Stimulated activated CD4-positive, alpha-beta T cell treated with anti-CD3 and anti-CD28 coated beads, Interleukin-4, amount 100 ng/mL, for 48 hours (primary cell): ENCODE data around the gene RGS6.

Experiments used
- DNase-seq, 2 donors: peaks; one replicate each; pipeline ENCODE4 v3.0.0-alpha.2; 2020; ENCODE audit warnings: low read depth in 2 of 2

RGS6 gene

GRCh38 chr14:72075649-72076334 is 143.6 kb downstream of the RGS6 start:
- DNase-seq, result no peak

GRCh38 chr14:72081137-72081536 is 148.9 kb downstream of the RGS6 start:
- DNase-seq, result no peak

DNA sequence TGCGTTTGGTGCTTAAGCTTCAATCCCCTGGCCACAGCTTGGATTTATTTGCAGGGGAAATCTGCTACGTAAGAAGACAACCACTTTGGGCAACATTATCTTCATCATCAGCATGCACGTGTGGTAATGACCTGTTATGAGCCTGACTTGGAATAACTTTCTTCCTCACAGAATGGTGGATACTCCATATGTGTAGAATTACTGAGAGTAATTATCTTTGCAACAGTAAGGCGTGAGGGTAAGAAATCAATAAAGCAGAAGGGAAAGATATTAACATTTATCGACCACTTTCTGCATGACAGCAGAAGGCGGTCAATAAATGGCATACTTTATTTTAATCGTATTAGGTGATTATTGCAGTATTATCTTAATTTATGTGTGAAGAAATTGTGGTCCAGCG is 152.7 kb downstream of the RGS6 start:
- no peak for DNase-seq

- no peak for DNase-seq
These were observed 157.4 kb downstream of the RGS6 start for GRCh38 chr14:72089625-72090024.

- no peak for DNase-seq
These were observed 162.8 kb downstream of the RGS6 start for GRCh38 chr14:72094844-72095582.

GRCh38 chr14:72097173-72097783 is 165.0 kb downstream of the RGS6 start:
- DNase-seq, result no peak

GRCh38 chr14:72098210-72098609 is 166.0 kb downstream of the RGS6 start:
- no peak for DNase-seq

- DNase-seq, result no peak
These were observed 167.3 kb downstream of the RGS6 start for GRCh38 chr14:72099566-72099965.

GRCh38 chr14:72104011-72104613 is 171.9 kb downstream of the RGS6 start:
- peak; percentile 23 to 51 for DNase-seq

DNA sequence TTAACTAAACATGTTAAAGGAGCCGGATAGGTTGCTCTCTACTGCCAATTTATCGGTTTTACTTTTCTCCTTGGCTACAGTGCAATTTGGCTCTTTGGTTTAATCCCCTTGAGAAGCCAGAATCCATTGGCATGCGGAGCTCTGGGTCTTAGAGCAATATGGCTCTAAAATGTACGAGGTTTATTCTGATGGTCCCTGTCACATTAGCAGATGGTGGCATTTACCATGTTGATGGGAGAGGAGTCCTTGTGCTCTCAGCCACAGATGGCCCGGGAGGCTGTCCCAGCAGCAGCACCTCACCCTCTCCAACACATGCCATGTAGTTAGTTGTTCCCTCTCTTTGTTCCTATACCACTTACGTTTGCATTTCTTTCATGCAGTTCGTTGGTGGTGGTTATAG is 179.7 kb downstream of the RGS6 start:
- no peak for DNase-seq

DNA sequence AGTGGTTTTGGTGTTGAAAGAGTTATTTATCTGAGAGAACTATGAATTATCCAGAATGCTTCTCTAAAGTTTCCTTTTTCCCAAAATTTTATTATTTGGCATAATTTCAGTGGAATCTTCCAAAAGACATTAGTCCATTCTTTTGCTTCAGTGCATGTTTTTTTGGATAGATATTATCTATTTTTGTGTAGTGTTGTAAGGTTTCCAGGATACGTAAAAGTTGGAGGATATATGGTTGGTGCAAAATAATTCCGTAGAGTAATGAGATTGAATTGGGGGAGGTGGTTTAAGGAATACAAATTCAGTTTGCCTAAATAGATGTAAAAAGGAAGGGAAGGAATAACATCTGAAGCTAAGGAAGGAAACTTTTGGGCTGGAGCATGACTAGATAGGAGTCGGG is 186.6 kb downstream of the RGS6 start:
- DNase-seq, result no peak

GRCh38 chr14:72120315-72120714 is 188.1 kb downstream of the RGS6 start:
- no peak for DNase-seq

- no peak for DNase-seq
These were observed 191.5 kb downstream of the RGS6 start for GRCh38 chr14:72123755-72124154.

DNA sequence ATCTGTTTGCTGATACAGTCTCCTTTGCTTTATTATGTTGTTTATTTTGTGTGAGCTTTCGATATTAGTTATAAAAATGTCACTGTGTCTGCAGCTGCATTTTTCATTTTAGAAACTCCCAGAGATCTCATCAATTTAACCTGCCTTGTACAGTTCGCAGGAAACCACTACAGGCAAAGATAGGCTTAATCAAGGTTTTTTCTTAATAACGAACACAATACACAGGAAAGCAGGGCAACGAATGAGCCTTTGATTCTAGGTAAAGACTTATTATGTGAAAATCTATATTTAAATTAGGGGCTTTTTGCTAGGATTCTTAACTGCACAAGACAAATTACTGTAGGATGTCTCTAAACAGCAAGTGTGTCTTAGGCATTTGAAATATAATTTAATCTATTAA is 191.9 kb downstream of the RGS6 start:
- no peak for DNase-seq

DNA sequence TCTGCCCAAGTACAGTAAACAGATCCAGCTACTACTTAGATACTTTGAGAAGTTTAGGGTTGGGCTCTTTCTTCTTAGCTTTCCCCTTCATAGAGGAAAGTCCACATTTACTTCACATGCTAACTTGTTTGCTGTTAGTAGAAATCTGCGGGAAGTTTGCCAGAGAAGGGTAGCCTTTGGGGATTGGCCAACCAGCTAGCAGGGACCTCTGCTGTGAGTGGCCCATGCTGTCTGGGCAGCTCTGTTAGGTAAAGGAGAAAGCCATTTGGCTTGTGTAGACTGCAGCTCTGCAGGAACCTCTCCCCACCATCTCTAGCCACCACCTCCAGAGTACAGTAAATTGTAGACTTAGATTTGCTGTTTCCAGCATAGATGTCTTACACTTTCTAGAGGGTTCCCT is 193.9 kb downstream of the RGS6 start:
- no peak for DNase-seq

DNA sequence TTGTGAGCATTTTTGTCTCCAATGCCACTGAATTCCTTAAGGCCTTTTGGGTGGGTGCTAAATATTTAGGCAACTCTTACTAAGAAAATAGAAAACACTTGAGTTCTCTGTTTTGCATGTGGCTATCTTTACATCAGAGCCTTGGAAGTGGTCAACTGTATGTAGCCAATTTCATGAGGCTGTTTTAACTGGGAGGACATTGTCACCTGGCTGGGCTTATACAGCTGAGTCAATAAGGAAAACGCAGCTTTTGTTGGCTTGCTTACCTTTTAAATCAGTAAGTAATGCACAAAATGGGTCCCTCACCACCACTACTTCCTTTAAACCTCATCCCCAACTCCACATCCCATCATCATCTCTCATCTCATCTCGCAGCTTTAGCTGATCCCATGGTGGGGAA is 194.3 kb downstream of the RGS6 start:
- DNase-seq, result no peak

DNA sequence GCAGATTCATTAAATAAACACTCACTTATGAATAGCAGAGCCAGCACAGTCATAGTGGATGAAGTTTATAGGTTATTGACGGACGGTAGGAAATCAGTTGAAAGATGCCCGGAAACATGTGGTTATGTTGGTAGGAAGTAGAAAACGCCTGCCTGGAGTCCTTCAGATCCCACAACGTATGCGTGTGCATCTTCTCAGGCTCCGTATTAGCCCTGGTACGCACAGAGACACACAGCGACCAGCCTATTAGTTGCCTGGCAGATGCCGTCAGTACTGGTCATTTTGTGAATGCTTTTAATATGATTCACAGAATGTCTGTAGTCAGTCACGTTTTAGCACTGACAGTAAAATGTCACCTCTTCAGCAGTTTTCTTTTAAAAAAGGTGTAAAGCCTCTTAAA is 196.4 kb downstream of the RGS6 start:
- DNase-seq, result no peak

GRCh38 chr14:72129291-72129690 is 197.1 kb downstream of the RGS6 start:
- DNase-seq, result no peak

GRCh38 chr14:72141084-72141483 is 208.9 kb downstream of the RGS6 start:
- DNase-seq, result no peak

DNA sequence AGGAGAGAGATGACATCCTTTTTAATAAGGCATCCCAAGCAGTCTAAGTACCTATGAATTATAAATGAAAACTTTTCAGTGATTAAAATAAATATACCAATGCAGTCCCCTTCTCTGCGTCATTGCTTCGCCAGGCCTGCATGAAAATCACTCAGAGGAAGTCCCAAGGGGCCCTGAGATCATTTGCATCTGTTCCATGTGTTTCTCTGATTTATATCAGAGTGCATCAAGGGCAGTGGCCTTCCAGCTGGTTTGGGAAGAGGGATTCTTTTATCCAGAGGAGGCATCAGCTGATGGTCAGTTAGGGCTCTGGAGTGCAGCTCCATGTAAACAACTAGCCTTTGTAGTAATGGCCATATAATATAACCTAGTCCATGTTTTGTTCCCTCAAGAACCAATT is 210.1 kb downstream of the RGS6 start:
- no peak for DNase-seq

DNA sequence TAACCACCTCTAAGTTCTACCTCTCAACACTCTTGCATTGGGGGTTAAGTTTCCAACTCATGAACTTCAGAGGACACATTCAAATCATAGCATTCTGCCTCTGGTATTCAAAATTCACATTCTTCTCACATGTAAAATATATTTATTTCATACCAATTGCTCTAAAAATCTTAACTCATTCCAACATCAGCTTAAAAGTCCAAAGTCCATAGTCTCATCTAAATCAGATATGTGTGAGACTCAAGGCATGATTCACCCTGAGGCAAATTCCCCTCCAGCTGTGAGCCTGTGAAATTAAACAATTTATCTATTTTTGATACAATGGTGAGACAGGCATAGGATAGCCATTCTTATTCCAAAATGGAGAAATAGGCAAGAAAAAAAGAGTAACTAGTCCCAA is 214.0 kb downstream of the RGS6 start:
- no peak for DNase-seq

DNA sequence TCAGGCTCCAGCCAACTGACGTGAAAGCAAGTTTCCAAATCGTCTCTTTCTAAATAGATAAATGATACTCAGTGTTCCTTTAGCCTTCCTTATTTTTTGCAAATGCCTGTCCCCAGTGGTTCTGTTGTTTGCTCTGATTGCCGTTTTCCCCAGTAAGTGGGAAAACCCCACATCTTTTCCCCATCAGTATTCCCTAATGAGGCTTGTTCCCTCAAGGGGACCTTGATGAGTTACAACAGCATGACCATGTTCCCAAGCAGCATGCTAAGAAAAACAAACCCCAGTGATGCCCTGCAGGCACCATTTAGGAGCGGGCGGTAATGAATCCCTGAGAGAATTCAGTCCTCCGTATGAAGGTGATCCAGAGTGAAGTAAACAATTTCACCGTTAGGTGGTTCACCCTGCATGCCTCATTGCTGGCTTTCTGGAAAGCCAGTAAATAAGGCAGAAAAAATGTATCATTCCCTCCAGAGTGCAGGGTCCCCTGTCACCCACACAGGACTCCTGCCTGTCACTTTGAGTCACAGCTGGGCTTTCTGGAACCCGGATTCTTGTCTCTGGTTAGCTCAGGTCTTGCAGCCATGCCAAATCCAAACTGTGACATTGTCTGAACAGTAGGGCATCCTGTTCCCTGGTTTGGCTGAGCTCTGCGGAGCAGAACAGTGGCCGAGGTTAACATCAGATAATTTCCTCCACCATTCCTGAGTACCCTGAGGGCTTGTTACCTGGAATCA is 222.6 kb downstream of the RGS6 start:
- DNase-seq, result peak in 1 of 2 donors; percentile 4
